Measurements from ENCODE around the gene OLR1. TPM values are rescaled to one million over a fixed set of nuclear protein-coding genes. Genes with fewer than 3 reads are reported as not detected.

The OLR1 gene
- total RNA-seq, 1 donor from 2014 or later, result not detected

DNA sequence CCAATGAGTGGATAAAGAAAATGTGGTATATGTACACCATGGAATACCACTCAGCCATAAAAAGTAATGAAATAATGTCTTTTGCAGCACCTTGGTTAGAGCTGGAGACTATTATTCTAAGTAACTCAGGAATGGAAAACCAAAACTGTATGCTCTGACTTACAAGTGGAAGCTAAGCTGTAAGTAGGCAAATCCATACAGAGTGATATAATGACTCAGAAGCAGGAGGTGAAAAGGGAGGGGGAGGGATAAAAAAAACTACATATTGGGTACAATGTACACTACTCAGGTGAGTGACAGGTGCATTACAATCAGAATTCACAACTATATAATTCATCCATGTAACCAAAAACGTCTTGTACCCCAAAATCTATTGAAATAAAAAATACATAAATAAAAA lies 58.0 kb downstream of the OLR1 start:
- Mint-ChIP-seq H3K27ac (no peak overlapping the region), H3K9me3 (ENCODE audit: low read depth) (peaks cover 18% of the 10 kb centered on the region), H3K4me1 (ENCODE audit: low read depth) (no peaks in the 10 kb centered on the region), H3K27me3 (no peaks in the 10 kb centered on the region), H3K36me3 (ENCODE audit: insufficient read depth) (no peaks in the 10 kb centered on the region), H3K4me3 (ENCODE audit: low read depth) (no peak overlapping the region)
- DNase-seq (ENCODE audit: low spot score, unreplicated experiment), result no peak
- TF ChIP-seq, protein P1, sequence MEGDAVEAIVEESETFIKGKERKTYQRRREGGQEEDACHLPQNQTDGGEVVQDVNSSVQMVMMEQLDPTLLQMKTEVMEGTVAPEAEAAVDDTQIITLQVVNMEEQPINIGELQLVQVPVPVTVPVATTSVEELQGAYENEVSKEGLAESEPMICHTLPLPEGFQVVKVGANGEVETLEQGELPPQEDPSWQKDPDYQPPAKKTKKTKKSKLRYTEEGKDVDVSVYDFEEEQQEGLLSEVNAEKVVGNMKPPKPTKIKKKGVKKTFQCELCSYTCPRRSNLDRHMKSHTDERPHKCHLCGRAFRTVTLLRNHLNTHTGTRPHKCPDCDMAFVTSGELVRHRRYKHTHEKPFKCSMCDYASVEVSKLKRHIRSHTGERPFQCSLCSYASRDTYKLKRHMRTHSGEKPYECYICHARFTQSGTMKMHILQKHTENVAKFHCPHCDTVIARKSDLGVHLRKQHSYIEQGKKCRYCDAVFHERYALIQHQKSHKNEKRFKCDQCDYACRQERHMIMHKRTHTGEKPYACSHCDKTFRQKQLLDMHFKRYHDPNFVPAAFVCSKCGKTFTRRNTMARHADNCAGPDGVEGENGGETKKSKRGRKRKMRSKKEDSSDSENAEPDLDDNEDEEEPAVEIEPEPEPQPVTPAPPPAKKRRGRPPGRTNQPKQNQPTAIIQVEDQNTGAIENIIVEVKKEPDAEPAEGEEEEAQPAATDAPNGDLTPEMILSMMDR (IDR thresholded peaks at IDR 0.05; ENCODE audit: unreplicated experiment), result no peak

DNA sequence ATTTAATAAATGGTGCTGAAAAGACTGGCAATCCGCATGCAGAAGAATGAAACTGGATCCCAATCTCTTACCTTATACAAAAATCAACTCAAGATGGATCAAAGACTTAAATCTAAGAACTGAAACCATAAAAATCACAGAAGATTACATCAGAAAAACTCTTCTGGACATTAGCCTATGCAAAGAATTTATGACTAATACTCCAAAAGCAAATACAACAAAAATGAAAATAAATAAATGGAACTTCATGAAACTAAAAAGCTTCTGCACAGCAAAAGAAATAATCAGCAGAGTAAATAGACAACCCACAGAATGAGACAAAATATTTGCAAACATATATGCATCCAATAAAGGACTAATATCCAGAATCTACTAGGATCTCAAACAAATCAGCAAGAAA lies 58.9 kb downstream of the OLR1 start:
- Mint-ChIP-seq H3K4me3 (ENCODE audit: low read depth) (no peak overlapping the region), H3K9me3 (ENCODE audit: low read depth) (peaks cover 21% of the 10 kb centered on the region), H3K27ac (no peak overlapping the region), H3K27me3 (no peaks in the 10 kb centered on the region), H3K36me3 (ENCODE audit: insufficient read depth) (no peaks in the 10 kb centered on the region), H3K4me1 (ENCODE audit: low read depth) (no peaks in the 10 kb centered on the region)
- TF ChIP-seq, protein P1 (IDR thresholded peaks at IDR 0.05; ENCODE audit: unreplicated experiment), result no peak
- no peak for DNase-seq (ENCODE audit: low spot score, unreplicated experiment)

DNA sequence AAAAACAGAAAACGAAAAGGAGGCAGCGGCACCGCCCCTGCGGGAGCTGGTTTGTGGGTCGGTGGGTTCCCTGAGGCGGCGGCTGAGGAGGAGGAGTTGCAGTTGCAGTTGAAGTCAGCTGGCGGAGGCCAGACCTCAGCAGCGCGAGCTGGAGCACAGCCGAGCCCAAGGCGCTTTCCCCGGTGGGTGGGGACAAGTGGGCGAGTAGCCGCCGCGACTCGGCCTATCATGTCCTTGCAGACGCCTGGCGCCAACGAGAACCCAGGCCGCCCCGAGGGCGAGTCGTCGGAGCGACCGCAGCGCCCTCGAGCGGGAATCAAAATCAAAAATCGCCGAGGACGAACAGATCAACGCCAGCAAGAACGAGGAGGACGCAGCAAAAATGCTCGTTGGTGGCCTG lies 60.5 kb downstream of the OLR1 start:
- Mint-ChIP-seq H3K36me3 (ENCODE audit: insufficient read depth) (no peaks in the 10 kb centered on the region), H3K27me3 (no peaks in the 10 kb centered on the region), H3K9me3 (ENCODE audit: low read depth) (peaks cover 29% of the 10 kb centered on the region), H3K4me3 (ENCODE audit: low read depth) (no peak overlapping the region), H3K27ac (no peak overlapping the region), H3K4me1 (ENCODE audit: low read depth) (no peaks in the 10 kb centered on the region)
- DNase-seq (ENCODE audit: low spot score, unreplicated experiment), result no peak
- TF ChIP-seq, protein P1 (IDR thresholded peaks at IDR 0.05; ENCODE audit: unreplicated experiment), result no peak

DNA sequence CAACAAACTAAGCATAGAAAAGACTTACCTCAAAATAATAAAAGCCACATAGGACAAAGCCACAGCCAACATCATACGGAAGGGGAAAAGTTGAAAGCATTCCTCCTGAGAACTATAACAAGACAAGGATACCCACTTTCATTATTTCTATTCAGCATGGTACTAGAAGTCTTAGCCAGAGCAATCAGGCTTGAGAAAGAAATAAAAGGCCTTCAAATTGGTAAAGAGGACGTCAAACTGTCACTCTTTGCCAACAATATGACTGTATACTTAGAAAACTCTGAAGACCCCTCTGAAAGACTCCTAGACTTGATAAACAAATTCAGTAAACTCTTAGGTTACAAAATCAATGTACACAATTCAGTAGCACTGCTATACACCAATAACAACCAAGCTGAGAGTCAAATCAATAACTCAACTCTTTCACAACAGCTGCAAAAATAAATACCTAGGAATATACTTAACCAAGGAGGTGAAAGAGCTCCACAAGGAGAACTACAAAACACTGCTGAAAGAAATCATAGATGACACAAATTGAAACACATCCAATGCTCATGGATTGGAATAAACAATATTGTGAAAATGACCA lies 61.6 kb downstream of the OLR1 start:
- Mint-ChIP-seq H3K27ac (no peak overlapping the region), H3K4me3 (ENCODE audit: low read depth) (no peak overlapping the region), H3K36me3 (ENCODE audit: insufficient read depth) (no peaks in the 10 kb centered on the region), H3K9me3 (ENCODE audit: low read depth) (peaks cover 38% of the 10 kb centered on the region), H3K4me1 (ENCODE audit: low read depth) (no peaks in the 10 kb centered on the region), H3K27me3 (no peaks in the 10 kb centered on the region)
- DNase-seq (ENCODE audit: low spot score, unreplicated experiment), result no peak
- TF ChIP-seq, protein P1 (IDR thresholded peaks at IDR 0.05; ENCODE audit: unreplicated experiment), result no peak

Other genes with a start within 250 kb of the OLR1 start
- not detected in 2 replicates for gene CLEC2A, start 239.8 kb downstream of the OLR1 start, total RNA-seq
- gene CLEC12A, start 200.7 kb downstream of the OLR1 start, total RNA-seq, result not detected in 2 replicates
- not detected in 2 replicates for gene CLEC1B, start 173.0 kb downstream of the OLR1 start, total RNA-seq
- not detected in 2 replicates for gene CLEC12B, start 161.5 kb downstream of the OLR1 start, total RNA-seq
- gene CLEC9A, start 141.4 kb downstream of the OLR1 start, total RNA-seq, result not detected in 2 replicates
- gene CLEC1A, start 73.1 kb downstream of the OLR1 start, total RNA-seq, result not detected in 2 replicates
- gene CLEC7A, start 41.9 kb downstream of the OLR1 start, total RNA-seq, result not detected in 2 replicates
- not detected in 2 replicates for gene TMEM52B, start 6.9 kb upstream of the OLR1 start, total RNA-seq
- 94.2 and 96.2 TPM in 2 replicates for gene GABARAPL1, start 40.7 kb upstream of the OLR1 start, total RNA-seq
- 0.20 and 0.48 TPM in 2 replicates for gene KLRD1, start 135.7 kb upstream of the OLR1 start, total RNA-seq
- gene KLRK1, start 217.9 kb upstream of the OLR1 start, total RNA-seq, result not detected in 2 replicates
- gene KLRC4, start 237.6 kb upstream of the OLR1 start, total RNA-seq, result not detected in 2 replicates
- not detected in 2 replicates for gene KLRC3, start 248.5 kb upstream of the OLR1 start, total RNA-seq

Data from progenitor cell of endocrine pancreas (in vitro differentiated cells).